AML-193 (cell line): Measurements from ENCODE around the gene BTN1A1.
"Not testable (repeated sequence)": the region's sequence is repeated elsewhere in the genome, so short reads cannot be mapped to it uniquely, and the experiment has no call there.

Experiments
- DNase-seq, 2 experiments: peaks; one replicate each; lab custom pipeline; 2025; lab: John Stamatoyannopoulos, UW

Gene BTN1A1

GRCh38 chr6:26511033-26511432 lies 10.9 kb downstream of the BTN1A1 start:
- not testable (repeated sequence) for DNase-seq

GRCh38 chr6:26514984-26515383 lies 14.9 kb downstream of the BTN1A1 start:
- DNase-seq = no peak

- DNase-seq = no peak
Observed at GRCh38 chr6:26516481-26517427, 16.7 kb downstream of the BTN1A1 start.

DNA sequence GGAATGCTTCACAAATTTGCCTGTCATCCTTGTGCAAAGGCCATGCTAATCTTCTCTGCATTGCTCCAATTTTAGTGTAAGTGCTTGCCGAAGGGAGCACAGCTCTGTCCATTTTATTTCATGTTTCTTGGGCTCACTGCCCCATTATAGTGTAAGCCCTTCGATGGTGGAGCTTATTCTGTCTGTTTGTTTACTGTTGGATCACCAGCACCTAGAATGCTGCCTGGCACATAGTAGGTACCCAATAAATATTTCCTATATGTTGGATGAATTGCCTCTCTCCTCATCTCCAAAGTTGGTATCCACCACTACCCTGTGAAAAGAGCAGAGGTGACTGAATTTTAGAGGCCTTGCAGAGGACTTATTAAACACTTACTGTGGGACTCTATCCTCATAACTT lies 19.3 kb downstream of the BTN1A1 start:
- no peak for DNase-seq

GRCh38 chr6:26520237-26520849 lies 20.2 kb downstream of the BTN1A1 start:
- DNase-seq = peak; percentile 86 to 87

DNA sequence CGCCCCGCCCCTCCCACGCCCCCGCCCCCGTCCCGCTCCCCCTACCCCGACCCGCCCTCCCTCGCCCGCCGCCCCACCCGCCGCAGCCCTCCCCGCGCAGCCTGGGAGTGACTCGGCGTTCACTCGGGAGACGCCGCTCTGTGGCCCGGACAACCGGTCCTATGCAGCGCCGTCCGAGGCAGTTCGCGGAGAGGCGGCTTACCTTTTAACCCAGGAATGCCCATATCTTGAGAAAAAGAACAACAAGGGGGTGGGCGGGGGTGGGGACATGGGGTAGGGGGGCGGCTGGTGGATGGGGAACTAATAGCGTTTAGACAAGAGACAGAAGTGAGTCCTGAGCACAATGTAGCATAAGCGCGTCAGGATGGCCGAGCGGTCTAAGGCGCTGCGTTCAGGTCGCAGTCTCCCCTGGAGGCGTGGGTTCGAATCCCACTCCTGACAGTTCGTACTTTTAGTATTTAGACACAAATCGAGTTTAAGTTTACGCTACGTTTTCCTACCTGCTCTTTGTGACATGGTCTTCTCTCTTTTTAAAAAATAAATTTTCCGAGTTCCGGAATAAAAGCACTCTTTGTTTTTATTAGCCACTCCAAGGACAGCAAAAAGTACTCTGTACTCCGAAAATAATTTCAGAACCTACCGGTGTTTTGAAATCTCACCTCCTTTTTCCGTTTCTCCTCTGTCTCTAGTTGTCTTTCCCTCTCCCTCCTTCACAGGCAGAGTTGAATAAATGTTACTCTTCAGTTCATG lies 20.9 kb downstream of the BTN1A1 start:
- peak; percentile 86 to 87 for DNase-seq

- DNase-seq = peak; percentile 66 to 80
Observed at GRCh38 chr6:26521600-26522391, 21.7 kb downstream of the BTN1A1 start.

DNA sequence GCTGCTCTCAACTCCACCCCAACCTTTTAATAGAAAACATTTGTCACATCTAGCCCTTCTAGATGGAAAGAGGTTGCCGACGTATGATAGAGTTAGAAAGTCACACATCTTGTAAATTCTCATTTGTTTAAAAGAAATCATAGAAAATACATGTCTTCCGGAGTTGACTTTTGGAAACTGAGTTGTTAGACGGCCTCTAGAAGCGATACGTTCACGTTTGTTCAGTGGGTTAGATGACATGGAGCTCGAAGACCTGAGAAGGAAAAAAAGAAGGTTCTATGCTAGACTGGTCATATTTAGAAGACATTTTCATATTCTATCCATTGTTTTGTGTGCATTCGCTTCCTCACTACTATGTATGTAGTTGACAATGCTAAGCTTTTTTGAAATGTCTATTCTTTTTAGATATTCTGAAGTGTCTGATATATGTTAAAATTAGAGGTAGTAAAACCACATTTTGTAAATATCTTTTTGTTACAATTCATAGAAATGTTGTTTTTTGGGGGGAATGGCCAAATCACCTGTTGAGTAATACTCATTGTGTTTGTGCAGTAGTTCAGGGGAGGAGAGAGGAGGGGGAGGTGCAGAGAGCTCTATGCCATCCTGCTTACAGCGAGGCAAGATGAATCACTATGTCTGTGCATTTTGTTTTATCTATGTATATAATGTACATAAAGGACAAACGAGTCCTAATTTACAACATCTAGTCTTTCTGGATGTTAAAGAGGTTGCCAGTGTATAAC lies 22.6 kb downstream of the BTN1A1 start:
- DNase-seq = peak; percentile 55 to 66

DNA sequence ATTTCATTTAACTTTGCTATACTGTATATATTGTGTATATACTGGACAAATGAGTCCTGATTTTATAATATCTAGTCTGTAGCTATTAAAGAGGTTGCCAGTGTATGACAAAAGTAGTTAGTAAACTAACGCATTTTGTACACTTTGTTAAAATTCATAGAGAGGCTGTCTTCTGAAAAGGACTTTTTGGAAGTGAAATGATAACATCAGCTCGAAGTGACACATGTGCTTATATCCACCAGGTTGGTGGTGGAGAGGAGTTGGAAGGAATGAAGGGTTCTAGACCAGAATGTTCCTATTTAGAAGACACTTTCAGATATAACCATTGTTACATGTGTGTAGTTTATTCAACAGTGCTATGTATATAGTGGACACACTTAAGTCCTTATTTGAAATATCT lies 24.2 kb downstream of the BTN1A1 start:
- not testable (repeated sequence) for DNase-seq

- peak; percentile 19 to 33 for DNase-seq
Observed at GRCh38 chr6:26524722-26525370, 24.7 kb downstream of the BTN1A1 start.

GRCh38 chr6:26525838-26526237 lies 25.7 kb downstream of the BTN1A1 start:
- DNase-seq = no peak

DNA sequence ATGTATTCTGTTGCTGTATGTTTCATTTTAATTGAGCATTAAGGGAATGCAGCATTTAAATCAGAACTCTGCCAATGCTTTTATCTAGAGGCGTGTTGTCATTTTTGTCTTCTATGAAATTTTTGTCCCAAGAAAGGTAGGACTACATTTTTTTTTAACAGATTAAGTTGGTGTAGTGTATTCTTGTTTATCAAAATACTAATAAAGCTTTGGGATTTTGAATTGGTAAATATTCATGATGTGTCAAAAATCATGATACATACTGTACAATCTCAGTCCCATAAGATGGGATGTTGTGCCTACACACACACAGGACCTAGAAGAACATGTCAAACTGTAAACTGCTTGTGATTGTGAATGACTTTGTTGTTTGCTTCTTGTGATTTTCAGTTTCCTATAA lies 26.8 kb downstream of the BTN1A1 start:
- no peak for DNase-seq

DNA sequence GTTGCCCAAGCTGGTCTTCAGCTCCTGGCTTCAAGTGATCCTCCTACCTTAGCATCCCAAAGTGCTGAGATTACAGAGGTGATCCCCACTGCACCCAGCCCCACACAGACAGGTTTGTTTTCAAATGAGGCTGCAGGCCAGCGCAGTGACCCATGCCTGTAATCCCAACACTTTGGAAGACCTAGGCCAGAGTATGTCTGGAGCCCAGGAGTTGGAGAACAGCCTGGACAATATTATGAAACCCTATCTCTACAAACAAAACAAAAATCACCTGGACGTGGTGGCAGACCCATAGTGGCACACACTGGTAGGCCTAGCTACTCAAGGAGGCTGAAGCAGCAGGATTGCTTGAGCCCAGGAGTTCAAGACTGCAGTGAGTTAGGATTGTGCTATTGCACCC lies 30.1 kb downstream of the BTN1A1 start:
- DNase-seq = no peak

DNA sequence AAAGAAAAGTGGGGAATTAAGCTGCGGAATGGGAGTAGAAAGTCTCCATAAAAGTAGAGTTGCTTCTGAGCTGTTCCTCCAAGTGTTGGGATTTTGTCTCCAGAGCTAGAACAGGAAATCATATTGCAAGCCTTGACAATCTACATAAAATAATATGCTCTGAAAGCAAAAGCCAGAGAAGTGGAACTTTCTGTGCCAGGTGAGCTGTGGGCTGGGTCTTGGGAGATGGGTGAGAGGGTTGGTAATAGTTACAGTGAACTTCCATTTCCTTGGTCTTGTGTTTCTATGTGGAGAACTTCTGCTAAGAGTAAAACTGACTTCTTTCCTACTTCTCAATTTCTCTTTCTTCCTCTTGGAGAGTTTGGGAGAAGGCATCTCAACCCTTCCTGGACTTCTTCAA lies 31.8 kb downstream of the BTN1A1 start:
- no peak for DNase-seq

GRCh38 chr6:26532699-26533531 lies 32.8 kb downstream of the BTN1A1 start:
- peak; percentile 89 to 92 for DNase-seq

- DNase-seq = peak in 1 of 2 experiments; percentile 19
Observed at GRCh38 chr6:26533532-26533931, 33.4 kb downstream of the BTN1A1 start.

GRCh38 chr6:26534681-26535465 lies 34.8 kb downstream of the BTN1A1 start:
- no peak for DNase-seq

DNA sequence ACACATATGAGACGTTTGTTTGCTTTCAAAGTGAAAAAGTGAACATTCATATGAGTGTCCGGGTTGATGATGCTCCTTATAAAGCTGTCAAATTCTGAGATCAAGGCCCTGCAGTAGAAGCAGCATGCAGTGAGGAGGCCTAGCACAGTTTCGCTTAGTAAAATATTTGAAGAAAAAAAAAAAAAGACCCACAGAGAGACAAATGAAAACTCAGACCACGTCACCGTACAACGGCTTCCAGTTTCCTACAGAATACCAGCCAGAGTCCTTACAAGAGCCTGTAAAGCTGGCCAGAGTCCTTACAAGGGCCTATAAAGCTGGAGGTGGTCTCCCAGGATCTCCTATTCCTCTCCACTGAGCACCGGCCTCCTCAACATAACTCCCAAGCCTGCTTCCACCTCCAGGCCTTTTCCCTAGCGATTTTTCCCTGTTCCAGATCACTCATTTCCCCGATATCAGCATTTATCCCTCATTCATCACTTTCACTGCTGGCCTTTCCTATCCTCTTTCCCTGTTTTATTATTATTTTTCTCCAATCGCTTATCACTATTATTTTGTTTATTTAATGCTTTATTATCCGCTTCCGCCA lies 36.6 kb downstream of the BTN1A1 start:
- DNase-seq = peak; percentile 44 to 49
